Hepatocyte (in vitro differentiated cells): ENCODE results near the gene OTOG.

ENCODE experiments used
- CTCF ChIP-seq: fragments of 200-600 bp; sonication (generic); IDR thresholded peaks from 2 replicates; pipeline ENCODE4 v1.5.1; 2016; ENCODE audit warnings: antibody characterized with exemption, mild to moderate bottlenecking; ENCODE audit not compliant: poor library complexity
- EZH2 ChIP-seq: fragments of 200-600 bp; sonication (generic); IDR thresholded peaks from 2 replicates; pipeline ENCODE4 v1.6.1; 2016; ENCODE audit warnings: antibody characterized with exemption, mild to moderate bottlenecking, borderline replicate concordance

DNA sequence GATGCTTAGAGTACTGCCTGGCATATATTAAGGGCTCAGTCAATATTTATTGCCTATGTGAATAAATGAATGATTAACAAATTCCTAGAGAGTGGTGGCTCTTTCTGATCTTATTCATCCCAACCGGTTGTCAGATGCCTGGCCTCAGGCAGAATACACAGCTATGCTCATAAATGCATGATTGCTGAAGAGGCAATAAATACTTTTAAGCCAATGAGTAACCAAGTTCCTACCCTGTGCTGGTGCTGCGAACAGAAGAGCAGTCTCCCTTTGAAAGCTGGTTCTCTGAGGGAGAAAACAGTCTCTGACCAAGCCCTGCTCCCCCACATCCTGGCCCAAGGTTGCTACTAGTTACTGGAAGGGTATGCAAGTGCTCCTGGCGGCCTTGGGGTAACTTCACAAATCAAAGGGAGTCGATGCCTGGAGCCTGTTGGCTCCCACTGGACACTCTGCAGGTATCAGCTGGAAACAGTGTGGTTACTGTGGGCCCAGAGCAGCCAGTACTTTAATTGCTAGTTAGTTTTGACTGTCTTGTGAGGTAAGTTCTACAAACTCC is 5.7 kb upstream of the OTOG start:
- TF ChIP-seq CTCF (no peak), EZH2 (no peak)
